OCI-M2 (cell line): ENCODE results near the gene PKD1L1.

Source experiments
- DNase-seq: peaks from one replicate; lab custom pipeline; 2025; ENCODE audit not compliant: unreplicated experiment; lab: John Stamatoyannopoulos, UW

The PKD1L1 gene

GRCh38 chr7:47877336-47877735 lies 70.9 kb downstream of the PKD1L1 start:
- no peak for DNase-seq

DNA sequence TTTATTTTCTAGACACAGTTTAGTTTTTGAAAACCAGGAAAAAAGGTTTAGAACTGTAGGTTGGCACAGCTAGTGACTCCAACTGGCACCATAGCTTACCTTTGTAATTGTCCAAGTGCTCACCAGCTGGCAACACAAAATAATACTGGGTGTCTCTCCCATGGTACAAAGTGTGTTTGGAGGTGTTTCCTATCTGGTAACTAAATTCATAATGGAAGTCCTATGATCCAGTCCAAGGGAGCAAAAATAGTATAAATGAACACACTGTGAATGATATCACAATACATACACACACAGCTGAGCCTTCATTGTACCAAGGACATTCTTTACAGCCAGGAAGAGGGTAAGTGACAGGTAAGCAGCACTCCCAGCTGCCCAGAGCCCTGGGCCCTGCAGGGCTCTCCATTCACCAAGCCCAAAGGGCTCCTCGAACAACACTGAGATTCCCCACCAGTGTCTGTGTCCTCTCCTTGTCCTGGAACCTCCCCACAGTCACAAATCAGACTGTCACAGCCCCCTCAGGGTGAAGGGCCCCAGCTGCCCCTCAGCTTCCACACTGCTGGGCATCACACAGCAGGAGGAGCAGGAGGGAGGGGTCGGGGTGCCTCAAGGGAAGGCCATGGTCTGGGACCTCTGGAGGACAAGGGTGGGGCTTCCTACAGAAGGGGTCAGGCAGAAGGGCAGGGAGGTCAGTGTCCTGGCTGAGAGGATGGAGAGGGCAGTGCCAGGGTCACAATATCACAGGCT lies 72.1 kb downstream of the PKD1L1 start:
- DNase-seq: no peak

GRCh38 chr7:47875406-47875805 lies 72.9 kb downstream of the PKD1L1 start:
- DNase-seq: no peak

DNA sequence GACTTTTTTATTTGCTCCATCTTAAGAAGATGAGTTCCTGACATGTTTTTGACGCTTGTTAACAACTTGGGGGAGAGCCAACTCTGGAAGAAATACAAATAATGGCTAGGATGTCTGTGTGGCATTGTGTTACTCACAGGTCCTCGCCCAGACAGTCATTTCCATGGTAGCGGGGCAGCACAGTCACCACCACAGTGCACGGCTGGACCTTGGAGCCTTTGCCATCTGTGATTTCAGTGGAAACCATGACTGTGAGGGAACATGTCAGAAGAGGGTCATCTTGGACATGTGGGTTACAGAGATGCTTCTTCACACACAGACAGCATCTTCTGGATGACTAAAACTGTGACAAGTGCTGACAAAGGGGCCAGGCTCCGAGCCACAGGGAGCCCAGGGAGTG lies 74.5 kb downstream of the PKD1L1 start:
- DNase-seq: no peak

DNA sequence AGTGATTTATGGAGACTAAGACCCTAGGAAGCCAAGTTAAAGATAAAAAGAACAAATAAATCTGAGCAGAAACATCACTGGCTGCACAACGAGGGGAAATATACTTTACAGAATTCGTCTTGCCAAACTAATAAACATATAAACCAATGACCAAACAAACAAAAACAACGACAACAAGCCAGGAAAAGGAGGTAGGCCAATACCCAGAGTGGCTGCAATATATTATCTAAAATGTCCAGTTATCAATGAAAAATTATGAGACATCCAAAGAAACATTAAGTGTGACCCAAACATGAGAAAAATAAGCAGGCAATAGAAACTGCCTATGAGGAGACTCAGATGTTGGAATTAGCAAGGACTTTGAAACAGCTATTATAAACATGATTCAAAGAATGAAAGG lies 81.0 kb downstream of the PKD1L1 start:
- DNase-seq: no peak

DNA sequence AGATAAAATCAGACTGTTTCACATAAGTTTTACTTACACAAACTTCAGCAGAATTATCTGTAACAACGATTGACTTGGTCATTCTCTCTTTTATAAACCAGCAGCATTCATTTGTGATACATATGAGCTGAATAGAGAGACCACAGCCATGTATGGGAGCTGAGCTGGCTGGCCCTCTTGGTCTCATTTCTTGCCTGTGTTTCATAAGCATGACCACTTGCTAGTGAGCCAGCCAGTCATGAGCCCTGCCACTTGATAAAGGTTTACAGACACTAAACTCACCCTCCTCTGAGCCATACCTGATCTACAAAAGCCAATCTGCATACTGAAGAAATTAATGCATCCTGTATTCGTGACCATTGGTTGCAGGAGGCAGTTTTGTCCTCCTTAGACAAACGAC lies 82.1 kb downstream of the PKD1L1 start:
- no peak for DNase-seq

- DNase-seq: no peak
These were observed 95.7 kb downstream of the PKD1L1 start for GRCh38 chr7:47852330-47853245.

GRCh38 chr7:47847207-47847606 lies 101.1 kb downstream of the PKD1L1 start:
- DNase-seq: no peak

DNA sequence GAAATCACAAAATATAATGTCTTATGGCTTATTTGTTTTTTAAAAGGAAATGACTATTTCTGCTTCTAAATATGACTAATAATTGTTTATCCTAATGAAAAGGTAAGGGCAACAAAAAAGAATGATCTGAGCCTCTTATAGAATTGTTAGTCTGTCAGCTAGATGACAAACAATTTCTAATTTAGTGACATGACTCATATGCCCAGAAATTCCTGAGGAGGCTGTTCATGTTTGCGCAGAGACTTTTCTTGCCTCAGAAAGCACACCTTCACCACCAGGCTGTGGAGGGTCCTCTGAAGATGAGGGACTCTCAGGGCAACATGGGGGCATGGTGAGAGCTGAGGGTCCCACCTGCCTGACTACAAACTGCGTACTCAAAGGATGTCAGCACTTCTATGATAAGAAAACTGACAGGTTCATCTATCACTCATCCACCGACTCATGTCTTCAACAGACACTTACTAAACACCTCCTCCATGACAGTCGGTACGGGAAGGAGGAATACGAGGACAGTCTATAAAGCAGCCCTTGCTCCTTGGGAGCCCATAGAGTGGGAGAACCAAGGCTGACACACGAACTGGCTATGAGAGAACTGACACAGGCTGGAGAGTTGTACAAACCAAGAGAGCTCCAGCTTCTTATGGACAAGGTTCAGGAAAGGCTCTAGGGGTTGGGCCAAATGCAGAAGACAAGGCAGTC lies 102.0 kb downstream of the PKD1L1 start:
- no peak for DNase-seq

GRCh38 chr7:47844311-47844710 lies 104.0 kb downstream of the PKD1L1 start:
- no peak for DNase-seq

GRCh38 chr7:47843291-47843690 lies 105.0 kb downstream of the PKD1L1 start:
- no peak for DNase-seq

DNA sequence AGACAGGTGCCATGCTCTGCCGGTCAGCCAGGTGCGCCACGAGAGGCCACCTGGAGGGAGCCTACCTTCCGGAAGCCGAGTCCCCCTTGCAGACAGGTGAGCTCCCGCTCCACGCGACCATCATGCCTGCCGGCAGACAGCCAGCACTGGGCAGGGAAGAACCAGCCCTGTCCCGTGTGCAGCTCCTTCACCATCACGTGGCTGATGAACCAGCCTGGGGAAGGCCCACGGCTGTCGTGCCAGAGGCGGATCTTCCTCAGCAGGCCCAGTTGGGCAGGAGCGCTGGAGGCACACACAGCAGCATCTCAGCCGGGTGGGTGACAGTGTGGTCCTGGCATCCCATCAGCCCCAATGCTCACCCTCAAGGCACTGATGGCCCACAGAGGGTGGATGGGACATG lies 108.9 kb downstream of the PKD1L1 start:
- DNase-seq: no peak

GRCh38 chr7:47837826-47838225 lies 110.4 kb downstream of the PKD1L1 start:
- DNase-seq: no peak

DNA sequence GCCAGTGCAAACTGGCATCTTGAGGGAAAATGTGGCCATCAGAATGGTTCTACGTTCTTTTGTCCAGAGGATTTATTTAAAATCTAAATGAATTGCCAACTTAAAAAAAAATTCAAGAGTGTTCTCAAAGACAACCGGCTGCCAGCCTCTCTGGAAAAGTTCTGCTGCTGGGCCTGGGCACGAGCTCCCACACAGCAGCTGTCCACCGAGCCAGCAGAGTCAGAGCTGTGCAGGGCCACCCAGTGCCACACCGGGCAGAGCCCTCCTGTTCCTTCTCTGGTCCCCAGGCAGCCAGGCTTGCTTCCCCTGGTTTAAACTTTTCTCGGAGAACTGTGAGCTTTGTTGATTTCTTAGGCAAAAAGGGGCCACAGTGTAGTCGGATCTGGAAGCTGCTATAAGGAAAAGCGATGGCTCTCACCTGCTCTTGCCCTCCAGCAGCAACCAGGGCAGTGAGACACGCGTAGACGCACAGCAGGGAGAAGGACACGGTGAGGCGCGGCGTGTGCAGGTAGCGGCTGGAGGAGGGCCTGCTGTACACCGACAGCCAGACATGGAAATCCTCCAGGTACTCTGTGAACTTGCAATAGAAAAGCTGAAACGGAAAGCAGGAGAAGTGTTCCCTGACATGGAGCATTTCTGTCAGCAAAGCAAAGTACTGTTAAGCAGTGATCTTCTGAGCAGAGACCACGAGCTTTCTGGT lies 111.6 kb downstream of the PKD1L1 start:
- DNase-seq: no peak

DNA sequence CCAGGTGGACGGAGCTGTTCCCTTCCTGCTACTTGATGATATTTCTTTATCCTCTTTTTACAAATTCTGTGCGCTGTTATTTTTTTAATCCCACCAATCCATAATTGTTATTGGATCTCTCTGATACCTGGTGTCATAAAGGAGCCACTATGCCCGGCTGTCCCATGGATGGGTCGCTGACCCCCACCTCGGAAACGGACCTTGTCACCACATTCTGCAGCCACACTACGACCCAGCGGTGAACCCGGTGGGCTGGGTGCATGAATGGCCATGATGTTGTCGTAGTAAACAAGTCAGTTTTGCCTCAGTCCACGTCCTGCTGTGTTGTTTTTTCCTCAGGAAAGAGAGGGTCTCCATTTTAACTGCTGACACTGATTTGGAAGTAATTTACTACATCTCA lies 112.2 kb downstream of the PKD1L1 start:
- DNase-seq: no peak

GRCh38 chr7:47833211-47833610 lies 115.1 kb downstream of the PKD1L1 start:
- no peak for DNase-seq

DNA sequence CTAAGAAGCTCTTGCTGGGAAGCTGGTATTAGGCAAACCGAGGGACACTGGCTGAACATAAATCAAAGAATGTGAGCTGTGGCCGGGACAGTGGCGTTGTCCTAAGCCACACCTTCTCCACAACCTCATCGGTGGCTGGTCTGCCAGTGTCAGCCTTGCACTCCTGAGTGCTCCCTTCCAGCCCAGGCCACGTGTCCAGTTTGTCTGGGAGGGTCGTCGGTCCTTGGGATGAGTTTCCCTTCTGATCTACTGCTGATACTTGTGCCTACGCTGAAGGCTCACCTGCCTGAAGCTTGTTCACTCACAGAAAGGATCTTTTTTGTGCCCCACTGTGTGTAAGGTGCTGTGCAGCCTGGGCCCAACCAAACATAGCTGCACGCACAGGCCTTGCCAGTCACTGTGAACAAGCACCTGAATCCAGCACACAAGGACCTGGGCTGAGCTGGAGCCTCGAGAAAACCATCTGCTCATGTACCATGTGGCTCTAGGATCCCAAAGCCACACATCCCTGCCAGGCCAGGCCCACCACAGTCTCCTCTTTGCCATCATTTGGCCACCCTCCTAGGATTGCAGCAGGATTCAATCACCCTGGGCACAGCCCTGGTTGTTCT lies 116.1 kb downstream of the PKD1L1 start:
- DNase-seq: no peak

DNA sequence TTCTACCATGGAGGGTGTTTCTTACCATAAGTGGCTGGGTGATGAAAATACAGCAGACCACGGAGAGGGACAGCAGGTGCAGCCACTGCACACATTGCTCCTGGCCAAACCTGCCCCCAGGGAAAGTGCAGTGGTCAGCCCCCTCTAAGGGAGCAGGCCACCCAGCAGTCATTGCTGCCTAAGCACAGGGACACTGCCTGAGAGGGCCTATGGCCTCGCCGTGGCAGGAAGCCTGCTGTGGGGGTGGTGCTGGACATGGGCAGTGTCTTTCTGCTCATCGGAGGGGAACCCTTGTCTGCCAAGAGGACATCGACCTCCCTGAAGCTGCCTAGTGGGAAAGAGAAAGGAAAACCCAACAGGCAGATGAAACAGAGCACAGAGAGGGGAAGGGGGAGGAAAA lies 118.3 kb downstream of the PKD1L1 start:
- no peak for DNase-seq

GRCh38 chr7:47827871-47828270 lies 120.4 kb downstream of the PKD1L1 start:
- DNase-seq: no peak

DNA sequence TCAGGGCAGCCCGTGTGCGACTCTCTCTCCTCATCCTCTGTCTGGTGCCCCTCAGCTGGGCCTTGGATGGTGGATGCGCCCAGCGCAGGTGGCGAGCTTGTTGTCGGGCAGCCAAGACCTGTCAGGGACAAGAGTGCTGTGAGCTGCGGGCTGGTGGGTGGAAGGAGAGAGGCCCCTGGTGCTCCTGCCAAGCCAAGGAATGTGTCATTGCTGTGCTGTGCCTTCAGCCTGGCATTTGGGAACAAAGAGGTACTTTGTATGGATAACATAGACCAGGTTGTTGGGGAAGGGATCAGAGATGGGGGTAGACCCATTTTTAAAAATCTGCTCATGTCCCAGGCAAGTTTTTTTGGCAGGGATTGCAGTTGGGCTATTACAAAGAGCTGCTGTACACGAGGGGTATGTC lies 120.9 kb downstream of the PKD1L1 start:
- no peak for DNase-seq

DNA sequence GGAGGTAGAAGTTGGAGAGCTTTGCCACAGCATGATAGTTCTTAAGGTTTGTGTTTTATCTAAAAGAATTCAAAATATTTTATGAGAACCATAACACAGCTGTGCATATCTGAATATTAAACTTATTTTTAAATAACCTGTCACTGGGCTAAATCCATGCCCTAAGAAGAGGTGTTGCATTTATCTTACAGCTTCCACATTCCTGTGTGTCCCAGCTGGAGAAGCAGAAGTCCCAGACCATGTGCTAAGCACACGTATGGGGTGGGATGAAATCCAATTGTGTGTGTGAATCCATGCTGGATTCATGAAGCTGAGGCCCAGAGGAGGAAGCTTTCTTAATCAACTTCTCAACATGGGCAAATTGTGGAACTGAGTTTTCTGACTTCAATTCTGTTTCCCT lies 121.5 kb downstream of the PKD1L1 start:
- DNase-seq: no peak
